ENCODE measurements around the gene HECTD1. TPM values are rescaled to one million over a fixed set of nuclear protein-coding genes. Genes with fewer than 3 reads are reported as not detected.

Gene HECTD1
- total RNA-seq, 1 donor from 2014 or later = 161 TPM

DNA sequence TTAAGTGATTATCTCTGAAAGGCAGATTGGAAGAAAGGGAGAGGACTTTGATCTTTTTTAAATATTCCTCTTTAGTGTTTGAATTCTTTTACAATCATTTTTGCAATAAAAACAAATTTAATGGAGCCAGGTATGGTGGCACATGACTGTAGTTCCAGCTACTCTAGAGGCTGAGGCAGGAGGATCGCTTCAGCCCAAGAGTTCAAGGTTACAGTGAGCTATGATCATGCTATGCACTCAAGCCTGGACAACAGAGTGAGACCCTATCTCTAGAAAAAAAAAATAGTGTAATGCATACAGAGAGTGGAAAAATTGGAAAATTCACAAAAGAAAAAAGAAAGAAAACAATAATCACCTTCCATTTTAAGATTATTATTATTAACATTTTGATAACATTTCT is 15.2 kb upstream of the HECTD1 start:
- ATAC-seq = no peak
- H3K27me3 ChIP-seq = no peaks in the 10 kb centered on the region
- DNase-seq = no peak
- no peaks in the 10 kb centered on the region for H3K36me3 ChIP-seq
- intact Hi-C loops (cut with DNase I) = no loop called here
- H3K27ac ChIP-seq = no peak overlapping the region
- H3K4me3 ChIP-seq = no peak overlapping the region
- no peaks in the 10 kb centered on the region for H3K4me1 ChIP-seq
- TF ChIP-seq, protein P1, sequence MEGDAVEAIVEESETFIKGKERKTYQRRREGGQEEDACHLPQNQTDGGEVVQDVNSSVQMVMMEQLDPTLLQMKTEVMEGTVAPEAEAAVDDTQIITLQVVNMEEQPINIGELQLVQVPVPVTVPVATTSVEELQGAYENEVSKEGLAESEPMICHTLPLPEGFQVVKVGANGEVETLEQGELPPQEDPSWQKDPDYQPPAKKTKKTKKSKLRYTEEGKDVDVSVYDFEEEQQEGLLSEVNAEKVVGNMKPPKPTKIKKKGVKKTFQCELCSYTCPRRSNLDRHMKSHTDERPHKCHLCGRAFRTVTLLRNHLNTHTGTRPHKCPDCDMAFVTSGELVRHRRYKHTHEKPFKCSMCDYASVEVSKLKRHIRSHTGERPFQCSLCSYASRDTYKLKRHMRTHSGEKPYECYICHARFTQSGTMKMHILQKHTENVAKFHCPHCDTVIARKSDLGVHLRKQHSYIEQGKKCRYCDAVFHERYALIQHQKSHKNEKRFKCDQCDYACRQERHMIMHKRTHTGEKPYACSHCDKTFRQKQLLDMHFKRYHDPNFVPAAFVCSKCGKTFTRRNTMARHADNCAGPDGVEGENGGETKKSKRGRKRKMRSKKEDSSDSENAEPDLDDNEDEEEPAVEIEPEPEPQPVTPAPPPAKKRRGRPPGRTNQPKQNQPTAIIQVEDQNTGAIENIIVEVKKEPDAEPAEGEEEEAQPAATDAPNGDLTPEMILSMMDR (IDR thresholded peaks at IDR 0.05) = no peak
- H3K9me3 ChIP-seq = no peaks in the 10 kb centered on the region

DNA sequence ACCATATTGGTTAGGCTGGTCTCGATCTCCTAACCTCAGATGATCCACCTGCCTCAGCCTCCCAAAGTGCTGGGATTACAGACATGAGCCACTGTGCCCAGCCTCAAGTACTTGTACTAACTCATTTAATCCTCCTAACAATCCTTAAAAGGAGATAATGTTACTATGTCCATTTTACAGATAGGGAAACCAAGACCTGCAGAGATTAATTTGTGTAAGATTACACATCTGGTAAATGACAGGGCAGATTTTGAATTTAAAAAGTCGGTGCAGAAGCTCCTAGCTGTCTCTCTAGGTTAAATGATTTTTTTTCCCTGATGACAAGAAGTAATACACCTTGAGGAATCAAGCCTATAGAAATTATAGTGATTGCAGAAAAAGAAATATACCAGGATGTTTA is 13.7 kb upstream of the HECTD1 start:
- no peaks in the 10 kb centered on the region for H3K4me1 ChIP-seq
- DNase-seq (no peak), ATAC-seq (no peak)
- intact Hi-C loops (cut with DNase I) = no loop called here
- TF ChIP-seq, protein P1 (IDR thresholded peaks at IDR 0.05) = no peak
- no peaks in the 10 kb centered on the region for H3K36me3 ChIP-seq
- no peak overlapping the region for H3K4me3 ChIP-seq
- no peaks in the 10 kb centered on the region for H3K27me3 ChIP-seq
- H3K27ac ChIP-seq = no peak overlapping the region
- no peaks in the 10 kb centered on the region for H3K9me3 ChIP-seq

DNA sequence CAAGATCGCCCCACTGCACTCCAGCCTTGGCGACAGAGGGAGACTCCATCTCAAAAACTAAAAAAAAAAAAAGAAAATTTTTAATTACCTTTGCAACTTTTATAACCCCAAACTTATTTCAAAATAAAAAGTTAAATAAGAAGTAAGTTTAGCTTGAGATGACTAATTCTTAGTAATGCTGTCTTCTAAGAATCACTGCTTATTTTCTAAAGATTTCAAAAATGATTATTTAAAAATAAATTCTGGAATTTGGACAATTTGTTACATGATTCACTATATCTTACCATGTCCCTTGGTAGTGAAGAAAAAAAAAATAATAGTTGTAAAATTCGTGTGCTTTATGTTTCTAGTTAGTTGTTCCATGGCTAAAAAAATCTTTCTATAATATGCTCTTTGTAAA is 11.6 kb upstream of the HECTD1 start:
- ATAC-seq (no peak), DNase-seq (no peak)
- H3K4me1 ChIP-seq = no peaks in the 10 kb centered on the region
- no peaks in the 10 kb centered on the region for H3K36me3 ChIP-seq
- H3K27ac ChIP-seq = no peak overlapping the region
- no peaks in the 10 kb centered on the region for H3K9me3 ChIP-seq
- intact Hi-C loops (cut with DNase I) = no loop called here
- TF ChIP-seq, protein P1 (IDR thresholded peaks at IDR 0.05) = no peak
- no peak overlapping the region for H3K4me3 ChIP-seq
- no peaks in the 10 kb centered on the region for H3K27me3 ChIP-seq

DNA sequence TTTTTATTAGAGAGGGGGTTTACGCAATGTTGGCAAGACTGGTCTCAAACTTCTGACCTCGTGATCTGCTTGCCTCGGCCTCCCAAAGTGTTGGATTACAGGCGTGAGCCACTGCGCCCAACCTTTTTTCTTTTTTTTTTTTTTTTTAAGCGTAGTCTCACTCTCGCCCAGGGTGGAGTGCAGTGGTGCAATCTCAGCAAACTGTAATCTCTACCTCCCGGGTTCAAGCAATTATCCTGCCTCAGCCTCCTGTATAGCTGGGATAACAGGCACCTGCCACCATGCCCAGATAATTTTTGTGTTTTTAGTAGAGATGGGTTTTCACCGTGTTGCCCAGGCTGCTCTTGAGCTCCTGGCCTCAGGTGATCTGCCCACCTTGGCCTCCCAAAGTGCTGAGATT is 8.8 kb upstream of the HECTD1 start:
- ATAC-seq (no peak), DNase-seq (no peak)
- TF ChIP-seq, protein P1 (IDR thresholded peaks at IDR 0.05) = no peak
- Histone ChIP-seq H3K27ac (no peak overlapping the region), H3K36me3 (no peaks in the 10 kb centered on the region), H3K9me3 (no peaks in the 10 kb centered on the region), H3K4me3 (no peak overlapping the region), H3K4me1 (no peaks in the 10 kb centered on the region), H3K27me3 (no peaks in the 10 kb centered on the region)
- intact Hi-C loops (cut with DNase I) = no loop called here

DNA sequence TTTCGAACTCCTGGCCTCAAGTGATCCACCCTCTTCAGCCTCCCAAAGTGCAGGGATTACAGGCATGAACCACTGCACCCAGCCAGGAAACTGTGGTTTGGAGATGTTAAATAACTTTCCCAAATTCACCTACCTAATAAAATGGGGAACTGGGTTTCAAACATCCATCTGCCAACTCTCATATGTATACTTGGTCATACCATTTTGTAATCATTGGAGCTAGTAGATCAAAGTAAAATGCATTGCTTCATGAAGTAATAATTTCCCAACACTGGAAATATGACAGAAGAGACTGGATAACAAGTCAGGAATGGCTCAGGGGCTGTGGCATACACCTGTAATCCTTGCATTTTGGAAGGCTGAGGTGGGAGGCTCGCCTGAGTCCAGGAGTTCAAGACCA is 5.3 kb upstream of the HECTD1 start:
- Histone ChIP-seq H3K27me3 (no peaks in the 10 kb centered on the region), H3K4me3 (no peak overlapping the region), H3K9me3 (no peaks in the 10 kb centered on the region), H3K4me1 (peaks cover 8% of the 10 kb centered on the region), H3K36me3 (no peaks in the 10 kb centered on the region), H3K27ac (no peak overlapping the region)
- ATAC-seq (no peak), DNase-seq (no peak)
- intact Hi-C loops (cut with DNase I) = no loop called here
- TF ChIP-seq, protein P1 (IDR thresholded peaks at IDR 0.05) = no peak

DNA sequence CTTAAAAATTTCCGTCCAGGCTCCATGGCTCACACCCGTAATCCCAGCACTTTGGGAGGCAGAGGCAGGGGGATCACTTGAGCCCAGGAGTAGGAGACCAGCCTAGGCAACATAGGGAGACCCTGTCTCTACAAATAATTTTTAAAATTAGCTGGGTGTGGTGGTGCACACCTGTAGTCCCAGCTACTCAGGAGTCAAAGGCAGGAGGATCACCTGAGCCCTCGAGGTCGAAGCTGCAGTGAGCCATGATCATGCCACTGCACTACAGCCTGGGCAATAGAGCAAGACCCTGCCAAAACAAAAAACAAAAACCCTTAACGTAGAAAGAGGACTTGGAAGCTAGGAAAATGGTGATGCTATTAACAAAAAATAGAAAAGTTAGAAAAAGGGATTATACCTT is 2.0 kb upstream of the HECTD1 start:
- Histone ChIP-seq H3K36me3 (no peaks in the 10 kb centered on the region), H3K4me1 (peaks cover 21% of the 10 kb centered on the region), H3K27ac (peak overlapping the region; percentile 99), H3K9me3 (no peaks in the 10 kb centered on the region), H3K27me3 (no peaks in the 10 kb centered on the region), H3K4me3 (no peak overlapping the region)
- DNase-seq (no peak), ATAC-seq (no peak)
- intact Hi-C loops (cut with DNase I) = no loop called here
- TF ChIP-seq, protein P1 (IDR thresholded peaks at IDR 0.05) = no peak
